DND-41 (cell line): ENCODE measurements around the gene PHACTR1.

Source experiments
- ATAC-seq: fragments of 200-7000 bp; cut with Tn5 transposase; 3 replicates; pipeline ENCODE4 v1.9.1; 2021; ENCODE audit warnings: low read depth; ENCODE audit not compliant: insufficient read depth
- DNase-seq: peaks from one replicate; pipeline ENCODE4 v3.0.0-alpha.2; 2020
- H2AFZ ChIP-seq: 2 replicates; pipeline ENCODE4 v1.6.0; 2012; ENCODE audit warnings: low read depth, low read length
- H3K27ac ChIP-seq: 2 replicates; pipeline ENCODE4 v1.5.1; 2012; ENCODE audit warnings: low read length, inconsistent platforms
- H3K27me3 ChIP-seq: fragments of 200-600 bp; sonication (generic); 2 replicates; pipeline ENCODE4 v1.6.0; 2012; ENCODE audit warnings: low read length, mild to moderate bottlenecking, inconsistent platforms; ENCODE audit not compliant: insufficient read depth, poor library complexity
- H3K36me3 ChIP-seq: 2 replicates; pipeline ENCODE4 v1.5.1; 2012; ENCODE audit warnings: low read length, inconsistent platforms; ENCODE audit not compliant: insufficient read depth
- H3K4me1 ChIP-seq: 2 replicates; pipeline ENCODE4 v1.5.1; 2012; ENCODE audit warnings: mild to moderate bottlenecking, low read length; ENCODE audit not compliant: insufficient read depth
- H3K4me2 ChIP-seq: 2 replicates; pipeline ENCODE4 v1.6.0; 2012; ENCODE audit warnings: mild to moderate bottlenecking, moderate library complexity, low read length, inconsistent platforms; ENCODE audit not compliant: insufficient read depth
- H3K4me3 ChIP-seq, 2 experiments: fragments of 200-600 bp in 1 of 2; shearing (Covaris generic) in 1 of 2; 2 replicates each; pipeline ENCODE4 v1.5.1; 2012 to 2016; ENCODE audit warnings: inconsistent platforms in 2 of 2, low read length in 2 of 2, mild to moderate bottlenecking in 2 of 2, low read depth in 1 of 2, moderate library complexity in 1 of 2
- H3K79me2 ChIP-seq: 2 replicates; pipeline ENCODE4 v1.6.0; 2012; ENCODE audit warnings: low read length, inconsistent platforms; ENCODE audit not compliant: insufficient read depth
- H3K9ac ChIP-seq: 2 replicates; pipeline ENCODE4 v1.6.0; 2012; ENCODE audit warnings: low read depth, mild to moderate bottlenecking, inconsistent platforms, low read length, moderate library complexity
- H3K9me3 ChIP-seq: 2 replicates; pipeline ENCODE4 v1.5.1; 2012; ENCODE audit warnings: low read length, moderate library complexity, mild to moderate bottlenecking, inconsistent platforms; ENCODE audit not compliant: insufficient read depth, severe bottlenecking
- H4K20me1 ChIP-seq: 2 replicates; pipeline ENCODE4 v1.6.0; 2012; ENCODE audit warnings: low read length; ENCODE audit not compliant: insufficient read depth
- EZH2 ChIP-seq: IDR thresholded peaks from 3 replicates; pipeline ENCODE4 v1.6.1; 2012; ENCODE audit warnings: borderline replicate concordance, low read depth, mild to moderate bottlenecking, moderate library complexity, low read length, inconsistent platforms; ENCODE audit not compliant: severe bottlenecking
- TF ChIP-seq, protein P1 (sequence below): IDR thresholded peaks from 2 replicates; pipeline ENCODE4 v1.5.1; 2012; ENCODE audit warnings: borderline replicate concordance, low read length, moderate library complexity, mild to moderate bottlenecking; ENCODE audit not compliant: poor library complexity, severe bottlenecking; ENCODE audit errors: extremely low read depth

PHACTR1 gene

DNA sequence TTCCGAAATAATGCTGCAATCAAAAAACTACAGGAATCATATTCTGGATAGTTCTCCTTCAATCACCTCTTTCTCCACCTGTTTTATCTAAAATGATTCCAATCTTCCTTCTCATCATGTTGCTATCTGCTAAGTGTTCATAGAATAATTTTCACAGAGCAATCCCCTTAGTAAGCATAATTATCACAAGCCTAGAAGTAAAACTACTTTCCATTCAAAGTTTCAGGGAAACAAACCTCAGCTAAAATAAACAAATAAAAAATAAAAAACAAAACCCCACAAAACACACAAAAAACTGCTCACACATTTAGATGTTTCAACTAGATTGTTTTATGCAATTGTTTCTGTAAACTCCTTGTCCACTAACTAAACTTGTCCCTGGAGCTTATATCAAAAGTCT, 291.2 kb downstream of the PHACTR1 start:
- peaks cover 5% of the 10 kb centered on the region for H3K27me3 ChIP-seq
- ATAC-seq (no peak), DNase-seq (no peak)
- no peaks in the 10 kb centered on the region for H3K4me1 ChIP-seq
- no peak overlapping the region for H2AFZ ChIP-seq
- no peak overlapping the region for H3K4me2 ChIP-seq
- H3K27ac ChIP-seq, result no peak overlapping the region
- H3K79me2 ChIP-seq, result no peaks in the 10 kb centered on the region
- no peaks in the 10 kb centered on the region for H4K20me1 ChIP-seq
- no peaks in the 10 kb centered on the region for H3K9me3 ChIP-seq
- H3K9ac ChIP-seq, result no peak overlapping the region
- no peaks in the 10 kb centered on the region for H3K36me3 ChIP-seq
- H3K4me3 ChIP-seq, result no peak overlapping the region
- TF ChIP-seq, protein P1, sequence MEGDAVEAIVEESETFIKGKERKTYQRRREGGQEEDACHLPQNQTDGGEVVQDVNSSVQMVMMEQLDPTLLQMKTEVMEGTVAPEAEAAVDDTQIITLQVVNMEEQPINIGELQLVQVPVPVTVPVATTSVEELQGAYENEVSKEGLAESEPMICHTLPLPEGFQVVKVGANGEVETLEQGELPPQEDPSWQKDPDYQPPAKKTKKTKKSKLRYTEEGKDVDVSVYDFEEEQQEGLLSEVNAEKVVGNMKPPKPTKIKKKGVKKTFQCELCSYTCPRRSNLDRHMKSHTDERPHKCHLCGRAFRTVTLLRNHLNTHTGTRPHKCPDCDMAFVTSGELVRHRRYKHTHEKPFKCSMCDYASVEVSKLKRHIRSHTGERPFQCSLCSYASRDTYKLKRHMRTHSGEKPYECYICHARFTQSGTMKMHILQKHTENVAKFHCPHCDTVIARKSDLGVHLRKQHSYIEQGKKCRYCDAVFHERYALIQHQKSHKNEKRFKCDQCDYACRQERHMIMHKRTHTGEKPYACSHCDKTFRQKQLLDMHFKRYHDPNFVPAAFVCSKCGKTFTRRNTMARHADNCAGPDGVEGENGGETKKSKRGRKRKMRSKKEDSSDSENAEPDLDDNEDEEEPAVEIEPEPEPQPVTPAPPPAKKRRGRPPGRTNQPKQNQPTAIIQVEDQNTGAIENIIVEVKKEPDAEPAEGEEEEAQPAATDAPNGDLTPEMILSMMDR, result no peak
- TF ChIP-seq EZH2, result no peak

DNA sequence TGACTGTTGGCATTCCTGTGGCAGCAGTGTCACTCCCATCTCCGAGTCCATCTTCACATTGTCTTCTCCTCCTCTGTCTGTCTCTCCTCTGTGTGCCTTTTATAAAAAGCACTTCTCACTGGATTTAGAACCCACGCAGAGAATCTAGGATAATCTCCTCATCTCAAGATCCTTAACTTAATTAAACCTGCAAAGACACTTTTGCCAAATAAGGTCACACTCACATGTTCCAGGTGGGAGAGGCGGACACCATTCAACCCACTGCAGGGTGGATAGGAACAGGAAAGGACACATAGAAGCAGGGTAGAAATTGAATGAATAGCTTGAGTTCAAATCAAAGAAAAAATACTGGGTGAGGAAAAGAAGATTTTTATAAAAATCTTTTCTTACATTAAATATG, 292.5 kb downstream of the PHACTR1 start:
- Histone ChIP-seq H3K79me2 (no peaks in the 10 kb centered on the region), H2AFZ (no peak overlapping the region), H3K27ac (no peak overlapping the region), H3K4me1 (no peaks in the 10 kb centered on the region), H3K4me2 (no peak overlapping the region), H3K36me3 (no peaks in the 10 kb centered on the region), H3K4me3 (no peak overlapping the region), H3K9ac (no peak overlapping the region), H3K27me3 (peaks cover 5% of the 10 kb centered on the region), H4K20me1 (no peaks in the 10 kb centered on the region), H3K9me3 (no peaks in the 10 kb centered on the region)
- TF ChIP-seq EZH2, result no peak
- TF ChIP-seq, protein P1, result no peak
- DNase-seq, result no peak
- no peak for ATAC-seq

DNA sequence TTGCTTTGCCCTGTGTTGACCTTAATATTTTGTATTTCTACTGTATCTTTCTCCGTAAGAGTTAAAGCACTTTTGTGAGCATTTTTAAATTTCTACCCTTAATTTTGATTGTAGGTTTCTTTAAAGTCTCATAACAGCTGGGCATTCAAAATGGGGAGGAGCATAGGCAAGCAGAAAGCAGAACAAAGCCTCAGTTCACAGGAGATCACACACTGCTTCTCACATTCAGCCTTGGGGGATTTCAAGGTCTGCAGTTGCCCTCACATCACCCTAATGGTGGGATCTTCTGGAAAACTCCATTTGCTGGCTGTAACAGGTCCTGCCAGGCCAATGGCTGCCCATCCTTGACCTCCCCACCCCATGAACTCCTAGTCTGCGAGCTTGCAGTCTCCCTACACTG, 292.9 kb downstream of the PHACTR1 start:
- DNase-seq, result no peak
- no peak for ATAC-seq

More for the DNA sequence above, 292.9 kb downstream of the PHACTR1 start:
- no peaks in the 10 kb centered on the region for H4K20me1 ChIP-seq
- no peak overlapping the region for H3K4me2 ChIP-seq
- H3K79me2 ChIP-seq, result no peaks in the 10 kb centered on the region
- no peak overlapping the region for H3K9ac ChIP-seq
- TF ChIP-seq EZH2, result no peak
- TF ChIP-seq, protein P1, result no peak
- no peaks in the 10 kb centered on the region for H3K4me1 ChIP-seq
- H3K27ac ChIP-seq, result no peak overlapping the region
- H2AFZ ChIP-seq, result no peak overlapping the region
- no peak overlapping the region for H3K4me3 ChIP-seq
- H3K36me3 ChIP-seq, result no peaks in the 10 kb centered on the region
- H3K9me3 ChIP-seq, result no peaks in the 10 kb centered on the region
- peaks cover 5% of the 10 kb centered on the region for H3K27me3 ChIP-seq
